Keratinocyte (primary cell): Measurements from ENCODE around the gene POP7.

ENCODE experiments used
- EZH2 ChIP-seq: IDR thresholded peaks from one replicate; pipeline ENCODE4 v1.6.1; 2012; ENCODE audit warnings: inconsistent platforms, mild to moderate bottlenecking, low read length, moderate library complexity
- TF ChIP-seq, protein P1 (sequence below), 3 experiments: IDR thresholded peaks in 1 of 3; conservative IDR thresholded peaks in 1 of 3; optimal IDR thresholded peaks in 1 of 3; 2 replicates in 2 of 3; 3 replicates in 1 of 3; pipeline versions ENCODE3 to v1.5.1; 2011; ENCODE audit warnings: low read length in 3 of 3, mild to moderate bottlenecking in 3 of 3, moderate library complexity in 2 of 3, control low read depth in 1 of 3, inconsistent platforms in 1 of 3; ENCODE audit not compliant: insufficient read depth in 2 of 3; ENCODE audit errors: extremely low read depth in 1 of 3

DNA sequence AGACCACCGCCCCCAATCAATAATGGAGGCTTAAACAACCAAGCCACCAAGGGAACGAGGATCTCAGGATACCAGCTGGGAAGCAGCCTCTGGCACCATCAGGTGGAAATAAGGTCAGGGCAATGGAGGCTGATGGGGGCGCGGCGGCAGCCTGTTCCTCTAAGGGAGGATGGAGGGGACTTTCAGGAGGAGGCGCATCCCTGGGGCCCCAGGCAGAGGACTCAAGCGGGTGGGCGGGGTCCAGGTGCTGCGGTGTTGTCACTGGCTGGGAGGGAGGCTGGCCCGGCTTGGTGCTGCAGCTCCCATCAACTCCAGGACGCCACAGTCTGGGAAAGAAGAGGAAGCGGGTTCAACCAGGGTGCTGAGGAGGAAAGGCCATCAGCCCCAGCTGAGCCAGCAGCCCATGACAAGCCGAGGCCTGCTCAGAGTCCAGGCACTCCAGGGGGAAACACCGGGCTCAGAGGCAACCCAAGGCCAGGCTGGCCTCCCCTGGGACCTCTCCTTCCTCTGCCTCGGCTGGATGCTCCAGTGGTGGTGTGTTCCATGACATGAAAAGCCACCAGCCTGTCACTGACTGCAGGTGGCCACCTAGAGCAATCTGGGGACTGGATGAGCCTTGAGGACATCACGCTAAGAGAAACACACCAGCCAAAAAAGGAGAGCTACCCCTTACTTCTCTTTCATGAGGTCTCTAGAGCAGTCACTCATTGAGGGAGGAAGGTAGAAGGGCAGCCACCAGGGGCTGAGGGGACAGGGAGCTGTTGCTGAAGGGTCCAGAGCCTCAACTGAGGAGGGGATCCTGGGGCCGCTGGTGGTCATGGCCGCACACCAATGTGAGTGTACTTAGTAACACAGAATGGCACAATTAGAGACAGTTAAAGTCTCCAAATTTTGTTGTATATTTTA, 16.4 kb upstream of the POP7 start:
- no peak for TF ChIP-seq EZH2
- TF ChIP-seq, protein P1, sequence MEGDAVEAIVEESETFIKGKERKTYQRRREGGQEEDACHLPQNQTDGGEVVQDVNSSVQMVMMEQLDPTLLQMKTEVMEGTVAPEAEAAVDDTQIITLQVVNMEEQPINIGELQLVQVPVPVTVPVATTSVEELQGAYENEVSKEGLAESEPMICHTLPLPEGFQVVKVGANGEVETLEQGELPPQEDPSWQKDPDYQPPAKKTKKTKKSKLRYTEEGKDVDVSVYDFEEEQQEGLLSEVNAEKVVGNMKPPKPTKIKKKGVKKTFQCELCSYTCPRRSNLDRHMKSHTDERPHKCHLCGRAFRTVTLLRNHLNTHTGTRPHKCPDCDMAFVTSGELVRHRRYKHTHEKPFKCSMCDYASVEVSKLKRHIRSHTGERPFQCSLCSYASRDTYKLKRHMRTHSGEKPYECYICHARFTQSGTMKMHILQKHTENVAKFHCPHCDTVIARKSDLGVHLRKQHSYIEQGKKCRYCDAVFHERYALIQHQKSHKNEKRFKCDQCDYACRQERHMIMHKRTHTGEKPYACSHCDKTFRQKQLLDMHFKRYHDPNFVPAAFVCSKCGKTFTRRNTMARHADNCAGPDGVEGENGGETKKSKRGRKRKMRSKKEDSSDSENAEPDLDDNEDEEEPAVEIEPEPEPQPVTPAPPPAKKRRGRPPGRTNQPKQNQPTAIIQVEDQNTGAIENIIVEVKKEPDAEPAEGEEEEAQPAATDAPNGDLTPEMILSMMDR (optimal IDR thresholded peaks at IDR 0.05 in 1 of 3, IDR thresholded peaks at IDR 0.05 in 1 of 3, conservative IDR thresholded peaks at IDR 0.05 in 1 of 3; ENCODE audit: extremely low read depth in 1 of 3, insufficient read depth in 2 of 3, low read length in 3 of 3), result no peak
